WI38 (cell line): ENCODE measurements around the gene GUCA2B.

Experiments used
- H3K4me3 ChIP-seq: 2 replicates; pipeline ENCODE4 v1.5.1; 2011; ENCODE audit warnings: low read depth, mild to moderate bottlenecking, control low read depth, low read length
- CTCF ChIP-seq: IDR thresholded peaks from 2 replicates; pipeline ENCODE4 v1.5.1; 2012; ENCODE audit warnings: low read depth, mild to moderate bottlenecking, control low read depth, low read length

GUCA2B gene

GRCh38 chr1:42165511-42166210 is 12.5 kb downstream of the GUCA2B start:
- no peak for TF ChIP-seq CTCF
- no peak overlapping the region for H3K4me3 ChIP-seq

GRCh38 chr1:42167611-42168390 is 14.6 kb downstream of the GUCA2B start:
- H3K4me3 ChIP-seq = no peak overlapping the region
- no peak for TF ChIP-seq CTCF

GRCh38 chr1:42168391-42168670 is 15.1 kb downstream of the GUCA2B start:
- H3K4me3 ChIP-seq = no peak overlapping the region
- no peak for TF ChIP-seq CTCF

- TF ChIP-seq CTCF = no peak
- no peak overlapping the region for H3K4me3 ChIP-seq
Measured at GRCh38 chr1:42168763-42169162, 15.6 kb downstream of the GUCA2B start.

GRCh38 chr1:42170779-42171621 is 17.8 kb downstream of the GUCA2B start:
- H3K4me3 ChIP-seq = no peak overlapping the region
- TF ChIP-seq CTCF = no peak

- no peak overlapping the region for H3K4me3 ChIP-seq
Measured at GRCh38 chr1:42171679-42172266, 18.6 kb downstream of the GUCA2B start.

More at GRCh38 chr1:42171679-42172266, 18.6 kb downstream of the GUCA2B start:
- no peak for TF ChIP-seq CTCF
